Gastrocnemius medialis (tissue), 4 donors: Measurements from ENCODE around the gene ANTXR2. TPM values are rescaled to one million over a fixed set of nuclear protein-coding genes. Genes with fewer than 3 reads are reported as not detected.
A peak's percentile ranks its signal among the peaks of the same experiment; 100 is the strongest.

Experiments used
- ATAC-seq, 2 donors: fragments of 150-250 bp; one replicate each; pipeline ENCODE4 v1.9.1; 2016
- DNase-seq, 2 donors: peaks; one replicate each; pipeline ENCODE4 v3.0.0-alpha.2; 2019
- H3K27ac ChIP-seq, 4 donors: fragments of 200-600 bp; sonication (generic); 1 replicate in 1 of 4; 2 replicates in 3 of 4; pipeline ENCODE4 v1.5.1; 2016 to 2018; ENCODE audit warnings: mild to moderate bottlenecking in 2 of 4, moderate library complexity in 1 of 4
- H3K27me3 ChIP-seq, 3 donors: fragments of 200-600 bp; sonication (generic) in 2 of 3; 1 replicate in 1 of 3; 2 replicates in 2 of 3; pipeline versions ENCODE4 v1.5.1 to v1.6.0; 2016 to 2019; ENCODE audit warnings: mild to moderate bottlenecking in 1 of 3, moderate library complexity in 1 of 3
- H3K36me3 ChIP-seq, 2 donors: fragments of 200-600 bp; sonication (generic) in 1 of 2; one replicate each; pipeline ENCODE4 v1.5.1; 2017 to 2018
- H3K4me1 ChIP-seq, 2 donors: fragments of 200-600 bp; sonication (generic) in 1 of 2; one replicate each; pipeline ENCODE4 v1.5.1; 2016 to 2017; ENCODE audit warnings: mild to moderate bottlenecking in 2 of 2
- H3K4me3 ChIP-seq, 4 donors: fragments of 200-600 bp; sonication (generic) in 3 of 4; 1 replicate in 1 of 4; 2 replicates in 3 of 4; pipeline ENCODE4 v1.5.1; 2016 to 2019; ENCODE audit warnings: mild to moderate bottlenecking in 2 of 4
- H3K9me3 ChIP-seq, 3 donors: fragments of 200-600 bp; sonication (generic) in 2 of 3; 1 replicate in 1 of 3; 2 replicates in 2 of 3; pipeline ENCODE4 v1.5.1; 2016 to 2019
- CTCF ChIP-seq, 5 experiments: fragments of 450-650 bp in 3 of 5; fragments of 200-600 bp in 2 of 5; sonication (generic) in 2 of 5; IDR thresholded peaks in 4 of 5; conservative IDR thresholded peaks in 1 of 5; 1 replicate in 4 of 5; 2 replicates in 1 of 5; pipeline ENCODE4 v1.5.1; 2016 to 2019; ENCODE audit warnings: antibody characterized with exemption in 5 of 5, mild to moderate bottlenecking in 3 of 5, moderate library complexity in 3 of 5
- POLR2A ChIP-seq, 2 donors: fragments of 450-650 bp; IDR thresholded peaks; one replicate each; pipeline ENCODE4 v1.6.1; 2017; ENCODE audit warnings: antibody characterized with exemption in 2 of 2, mild to moderate bottlenecking in 2 of 2, moderate library complexity in 2 of 2
- in situ Hi-C, 4 donors: fragments of 200-750 bp; cut with MboI; loops; one replicate each; pipeline versions ENCODE4 v1.15.0 to v1.8.0; 2017; ENCODE audit warnings: low sequenced_read_pairs in 4 of 4
- intact Hi-C: fragments of 100-400 bp; cut with DNase I; formaldehyde crosslinking; loops from one replicate; pipeline ENCODE4 v1.15.1; 2023; ENCODE audit warnings: low total_unique reads
- total RNA-seq, 4 donors: library from RNA; depleted of rRNA; stranded (reverse); fragments of >200 nt; gene quantifications; one replicate each; pipeline versions ENCODE4 v1.1.0 to v1.2.3, GENCODE V29; 2016

Gene ANTXR2
- total RNA-seq, 4 donors from 2014 or later: 14.5 to 41.0 (median 23.1) TPM

DNA sequence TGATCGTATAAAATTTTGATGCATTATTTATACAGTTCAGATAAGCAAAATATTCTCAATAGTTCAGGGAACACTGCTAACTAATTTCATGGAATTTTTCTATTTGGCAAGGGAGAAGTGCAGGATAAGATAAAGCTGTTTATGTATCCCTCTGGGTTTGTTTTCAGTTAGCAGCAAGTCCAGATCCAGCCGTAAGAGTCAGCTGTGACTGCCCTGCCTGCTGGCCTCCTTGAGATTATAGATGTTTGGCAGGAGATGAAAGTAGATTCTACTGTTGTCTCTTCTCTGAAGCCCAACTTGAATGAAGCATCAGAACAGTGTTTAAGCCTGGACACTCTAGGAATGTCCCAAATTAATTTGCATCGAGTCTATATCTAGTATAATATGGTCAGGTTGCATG is 29.5 kb downstream of the ANTXR2 start:
- no peak for DNase-seq
- Histone ChIP-seq H3K4me1 (peaks cover 10 to 11% of the 10 kb centered on the region in 2 donors), H3K9me3 (no peaks in the 10 kb centered on the region), H3K4me3 (no peak overlapping the region), H3K36me3 (no peaks in the 10 kb centered on the region), H3K27ac (peak overlapping the region in 1 of 4 donors; percentile 2), H3K27me3 (no peaks in the 10 kb centered on the region)
- in situ Hi-C loops (no loop called here), intact Hi-C loops (no loop called here)
- TF ChIP-seq CTCF (IDR thresholded peaks at IDR 0.05 in 4 of 5, conservative IDR thresholded peaks at IDR 0.05 in 1 of 5): no peak
- TF ChIP-seq POLR2A (IDR thresholded peaks at IDR 0.05): no peak
- no peak for ATAC-seq

- ATAC-seq: no peak
- H3K9me3 ChIP-seq: no peaks in the 10 kb centered on the region
- DNase-seq: no peak
- H3K27me3 ChIP-seq: no peaks in the 10 kb centered on the region
- intact Hi-C loops (no loop called here), in situ Hi-C loops (no loop called here)
- H3K36me3 ChIP-seq: no peaks in the 10 kb centered on the region
- H3K4me1 ChIP-seq: peaks cover 13 to 14% of the 10 kb centered on the region in 2 donors
- H3K27ac ChIP-seq: no peak overlapping the region
- H3K4me3 ChIP-seq: no peak overlapping the region
- TF ChIP-seq CTCF (IDR thresholded peaks at IDR 0.05 in 4 of 5, conservative IDR thresholded peaks at IDR 0.05 in 1 of 5): no peak
- no peak for TF ChIP-seq POLR2A (IDR thresholded peaks at IDR 0.05)
These were observed 30.2 kb downstream of the ANTXR2 start for GRCh38 chr4:80042821-80043220.

DNA sequence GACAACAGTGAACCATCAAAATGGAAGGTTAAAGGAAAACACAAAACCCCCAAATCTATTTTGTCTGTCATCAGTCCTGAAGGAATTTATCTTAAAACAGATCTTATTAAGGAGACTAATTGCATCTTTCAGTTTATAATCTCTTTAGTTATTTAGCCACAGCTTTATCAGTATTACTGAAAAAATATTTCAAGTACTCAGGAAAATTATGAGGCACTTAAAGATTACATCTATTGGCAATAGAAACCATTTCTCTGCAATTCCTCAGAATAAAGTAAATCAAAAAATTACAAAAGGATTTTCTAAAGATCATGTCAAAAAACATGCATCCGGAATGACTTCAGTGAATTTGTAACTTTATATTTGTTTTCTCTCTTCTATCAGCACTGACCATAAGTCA is 35.2 kb downstream of the ANTXR2 start:
- peaks cover 12 to 25% of the 10 kb centered on the region in 2 donors for H3K4me1 ChIP-seq
- intact Hi-C loops (no loop called here), in situ Hi-C loops (no loop called here)
- H3K4me3 ChIP-seq: no peak overlapping the region
- peak overlapping the region; percentile 44 to 62 (median 54) for H3K27ac ChIP-seq
- no peaks in the 10 kb centered on the region for H3K27me3 ChIP-seq
- no peaks in the 10 kb centered on the region for H3K9me3 ChIP-seq
- DNase-seq: no peak
- no peak for TF ChIP-seq CTCF (IDR thresholded peaks at IDR 0.05 in 4 of 5, conservative IDR thresholded peaks at IDR 0.05 in 1 of 5)
- no peak for TF ChIP-seq POLR2A (IDR thresholded peaks at IDR 0.05)
- H3K36me3 ChIP-seq: no peaks in the 10 kb centered on the region
- ATAC-seq: no peak

DNA sequence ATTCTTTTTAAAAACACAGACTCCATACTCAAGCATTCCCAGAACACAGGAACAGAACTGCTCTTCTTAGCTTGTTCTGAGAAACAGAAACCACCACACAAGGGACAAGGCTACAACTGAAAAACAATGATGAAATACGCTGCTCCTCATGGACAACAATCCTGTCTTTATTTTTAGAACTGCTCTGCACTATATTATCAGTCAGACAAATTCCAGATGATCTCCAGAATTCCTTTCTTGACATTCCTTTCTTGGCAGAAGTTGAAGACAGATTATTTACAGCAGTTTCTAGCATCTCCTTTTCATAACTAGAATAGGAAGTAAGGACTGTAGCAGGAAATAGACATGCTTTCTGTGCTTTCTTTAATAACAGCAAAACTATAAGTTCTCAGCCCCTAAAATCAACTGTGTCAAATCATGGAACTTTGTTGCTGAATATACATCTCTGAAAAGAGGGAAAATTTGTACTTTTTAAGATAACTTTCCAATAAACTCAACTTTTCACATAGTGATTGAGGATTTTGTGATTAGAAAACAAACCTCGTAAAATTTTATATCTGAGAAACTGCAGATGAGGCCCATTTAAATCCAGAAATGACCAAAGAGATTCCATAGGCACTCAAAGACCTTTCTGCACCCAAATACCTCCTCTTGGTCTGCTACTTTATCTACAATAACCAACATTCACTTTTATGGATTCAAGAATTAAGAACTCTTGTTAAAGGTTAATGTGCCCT is 35.9 kb downstream of the ANTXR2 start:
- H3K9me3 ChIP-seq: no peaks in the 10 kb centered on the region
- peak overlapping the region; percentile 44 to 62 (median 54) for H3K27ac ChIP-seq
- in situ Hi-C loops: no loop called here

More for the DNA sequence above, 35.9 kb downstream of the ANTXR2 start:
- H3K4me3 ChIP-seq: no peak overlapping the region
- no peak for TF ChIP-seq CTCF (IDR thresholded peaks at IDR 0.05 in 4 of 5, conservative IDR thresholded peaks at IDR 0.05 in 1 of 5)
- no peak for TF ChIP-seq POLR2A (IDR thresholded peaks at IDR 0.05)
- H3K27me3 ChIP-seq: no peaks in the 10 kb centered on the region
- DNase-seq (no peak), ATAC-seq (peak; percentile 90 to 94)
- no peaks in the 10 kb centered on the region for H3K36me3 ChIP-seq
- H3K4me1 ChIP-seq: peaks cover 12 to 25% of the 10 kb centered on the region in 2 donors
- intact Hi-C loops: no loop called here
